HL-60 (cell line): Measurements from ENCODE around the gene PNMA8B.

Experiments
- GABPA ChIP-seq: IDR thresholded peaks from 2 replicates; pipeline ENCODE4 v1.6.1; 2012; ENCODE audit warnings: low read depth
- POLR2AphosphoS5 ChIP-seq: IDR thresholded peaks from 2 replicates; pipeline ENCODE4 v1.6.1; 2012; ENCODE audit warnings: low read depth
- SPI1 ChIP-seq: IDR thresholded peaks from 2 replicates; pipeline ENCODE4 v1.6.1; 2012; ENCODE audit warnings: low read depth, mild to moderate bottlenecking, borderline replicate concordance
- TF ChIP-seq, protein P1 (sequence below): IDR thresholded peaks from one replicate; pipeline ENCODE4 v1.5.1; 2011; ENCODE audit warnings: low read length, control low read depth, inconsistent platforms; ENCODE audit not compliant: insufficient read depth
- TF ChIP-seq, protein P2 (sequence below): IDR thresholded peaks from 2 replicates; pipeline ENCODE4 v1.6.1; 2012; ENCODE audit warnings: low read depth; ENCODE audit not compliant: insufficient replicate concordance

DNA sequence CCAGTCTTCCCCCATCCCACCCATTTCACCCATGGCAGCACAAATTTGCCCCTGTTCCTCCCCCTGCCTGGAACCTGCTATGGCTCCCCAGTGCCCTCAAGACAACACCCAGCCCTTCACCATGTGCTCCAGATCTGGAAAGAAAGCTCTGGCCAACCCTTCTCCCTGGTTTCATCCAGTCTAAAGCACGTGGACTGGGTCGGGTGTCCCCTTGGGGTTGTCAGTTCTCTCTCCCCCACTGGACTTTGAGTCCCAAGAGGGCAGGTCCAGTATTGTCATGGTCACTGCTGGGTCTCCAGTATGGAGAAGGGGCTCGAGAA is 19.6 kb upstream of the PNMA8B start:
- TF ChIP-seq, protein P1, sequence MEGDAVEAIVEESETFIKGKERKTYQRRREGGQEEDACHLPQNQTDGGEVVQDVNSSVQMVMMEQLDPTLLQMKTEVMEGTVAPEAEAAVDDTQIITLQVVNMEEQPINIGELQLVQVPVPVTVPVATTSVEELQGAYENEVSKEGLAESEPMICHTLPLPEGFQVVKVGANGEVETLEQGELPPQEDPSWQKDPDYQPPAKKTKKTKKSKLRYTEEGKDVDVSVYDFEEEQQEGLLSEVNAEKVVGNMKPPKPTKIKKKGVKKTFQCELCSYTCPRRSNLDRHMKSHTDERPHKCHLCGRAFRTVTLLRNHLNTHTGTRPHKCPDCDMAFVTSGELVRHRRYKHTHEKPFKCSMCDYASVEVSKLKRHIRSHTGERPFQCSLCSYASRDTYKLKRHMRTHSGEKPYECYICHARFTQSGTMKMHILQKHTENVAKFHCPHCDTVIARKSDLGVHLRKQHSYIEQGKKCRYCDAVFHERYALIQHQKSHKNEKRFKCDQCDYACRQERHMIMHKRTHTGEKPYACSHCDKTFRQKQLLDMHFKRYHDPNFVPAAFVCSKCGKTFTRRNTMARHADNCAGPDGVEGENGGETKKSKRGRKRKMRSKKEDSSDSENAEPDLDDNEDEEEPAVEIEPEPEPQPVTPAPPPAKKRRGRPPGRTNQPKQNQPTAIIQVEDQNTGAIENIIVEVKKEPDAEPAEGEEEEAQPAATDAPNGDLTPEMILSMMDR, result no peak
- TF ChIP-seq POLR2AphosphoS5 (no peak), GABPA (no peak), SPI1 (no peak)
- TF ChIP-seq, protein P2, sequence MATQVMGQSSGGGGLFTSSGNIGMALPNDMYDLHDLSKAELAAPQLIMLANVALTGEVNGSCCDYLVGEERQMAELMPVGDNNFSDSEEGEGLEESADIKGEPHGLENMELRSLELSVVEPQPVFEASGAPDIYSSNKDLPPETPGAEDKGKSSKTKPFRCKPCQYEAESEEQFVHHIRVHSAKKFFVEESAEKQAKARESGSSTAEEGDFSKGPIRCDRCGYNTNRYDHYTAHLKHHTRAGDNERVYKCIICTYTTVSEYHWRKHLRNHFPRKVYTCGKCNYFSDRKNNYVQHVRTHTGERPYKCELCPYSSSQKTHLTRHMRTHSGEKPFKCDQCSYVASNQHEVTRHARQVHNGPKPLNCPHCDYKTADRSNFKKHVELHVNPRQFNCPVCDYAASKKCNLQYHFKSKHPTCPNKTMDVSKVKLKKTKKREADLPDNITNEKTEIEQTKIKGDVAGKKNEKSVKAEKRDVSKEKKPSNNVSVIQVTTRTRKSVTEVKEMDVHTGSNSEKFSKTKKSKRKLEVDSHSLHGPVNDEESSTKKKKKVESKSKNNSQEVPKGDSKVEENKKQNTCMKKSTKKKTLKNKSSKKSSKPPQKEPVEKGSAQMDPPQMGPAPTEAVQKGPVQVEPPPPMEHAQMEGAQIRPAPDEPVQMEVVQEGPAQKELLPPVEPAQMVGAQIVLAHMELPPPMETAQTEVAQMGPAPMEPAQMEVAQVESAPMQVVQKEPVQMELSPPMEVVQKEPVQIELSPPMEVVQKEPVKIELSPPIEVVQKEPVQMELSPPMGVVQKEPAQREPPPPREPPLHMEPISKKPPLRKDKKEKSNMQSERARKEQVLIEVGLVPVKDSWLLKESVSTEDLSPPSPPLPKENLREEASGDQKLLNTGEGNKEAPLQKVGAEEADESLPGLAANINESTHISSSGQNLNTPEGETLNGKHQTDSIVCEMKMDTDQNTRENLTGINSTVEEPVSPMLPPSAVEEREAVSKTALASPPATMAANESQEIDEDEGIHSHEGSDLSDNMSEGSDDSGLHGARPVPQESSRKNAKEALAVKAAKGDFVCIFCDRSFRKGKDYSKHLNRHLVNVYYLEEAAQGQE, result no peak
